Measurements from ENCODE around the gene IZUMO1. TPM values are rescaled to one million over a fixed set of nuclear protein-coding genes. Genes with fewer than 3 reads are reported as not detected.

Gene IZUMO1
- total RNA-seq, 1 donor from 2014 or later: 0.19 TPM

DNA sequence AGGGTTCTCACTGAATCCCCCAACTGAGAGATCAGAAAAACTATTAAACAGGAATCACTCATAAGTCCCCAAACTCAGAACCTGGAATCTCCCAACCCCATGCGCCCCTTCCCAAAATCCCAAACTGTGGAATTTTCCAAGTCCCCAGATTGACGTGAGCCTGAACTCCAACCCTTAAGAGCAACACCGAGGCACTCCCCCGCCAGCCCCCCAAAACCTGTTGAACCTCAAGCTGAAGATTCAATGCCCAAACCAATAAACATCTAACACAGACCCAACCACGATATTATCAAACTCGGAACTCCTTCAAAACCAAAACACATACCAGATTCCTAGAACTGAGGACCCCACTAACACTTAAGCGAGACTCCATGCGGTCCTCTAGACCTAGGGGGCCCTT, 599 bp downstream of the IZUMO1 start:
- H3K4me1 ChIP-seq: no peaks in the 10 kb centered on the region
- no peaks in the 10 kb centered on the region for H3K36me3 ChIP-seq
- peaks cover 4% of the 10 kb centered on the region for H3K79me2 ChIP-seq (ENCODE audit: low read depth)
- TF ChIP-seq EZH2 (IDR thresholded peaks at IDR 0.05): no peak
- no peak for TF ChIP-seq EZH2phosphoT487 (IDR thresholded peaks at IDR 0.05)
- TF ChIP-seq, protein P1, sequence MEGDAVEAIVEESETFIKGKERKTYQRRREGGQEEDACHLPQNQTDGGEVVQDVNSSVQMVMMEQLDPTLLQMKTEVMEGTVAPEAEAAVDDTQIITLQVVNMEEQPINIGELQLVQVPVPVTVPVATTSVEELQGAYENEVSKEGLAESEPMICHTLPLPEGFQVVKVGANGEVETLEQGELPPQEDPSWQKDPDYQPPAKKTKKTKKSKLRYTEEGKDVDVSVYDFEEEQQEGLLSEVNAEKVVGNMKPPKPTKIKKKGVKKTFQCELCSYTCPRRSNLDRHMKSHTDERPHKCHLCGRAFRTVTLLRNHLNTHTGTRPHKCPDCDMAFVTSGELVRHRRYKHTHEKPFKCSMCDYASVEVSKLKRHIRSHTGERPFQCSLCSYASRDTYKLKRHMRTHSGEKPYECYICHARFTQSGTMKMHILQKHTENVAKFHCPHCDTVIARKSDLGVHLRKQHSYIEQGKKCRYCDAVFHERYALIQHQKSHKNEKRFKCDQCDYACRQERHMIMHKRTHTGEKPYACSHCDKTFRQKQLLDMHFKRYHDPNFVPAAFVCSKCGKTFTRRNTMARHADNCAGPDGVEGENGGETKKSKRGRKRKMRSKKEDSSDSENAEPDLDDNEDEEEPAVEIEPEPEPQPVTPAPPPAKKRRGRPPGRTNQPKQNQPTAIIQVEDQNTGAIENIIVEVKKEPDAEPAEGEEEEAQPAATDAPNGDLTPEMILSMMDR (IDR thresholded peaks at IDR 0.05): no peak
- Mint-ChIP-seq H3K4me1 (peaks cover 17% of the 10 kb centered on the region), H3K36me3 (peaks cover 4% of the 10 kb centered on the region), H3K4me3 (peak overlapping the region; percentile 52), H3K9me3 (peaks cover 7% of the 10 kb centered on the region), H3K27ac (peak overlapping the region; percentile 54), H3K27me3 (ENCODE audit: insufficient read depth, low read depth) (peaks cover 25% of the 10 kb centered on the region)
- peaks cover 5% of the 10 kb centered on the region for H3K27me3 ChIP-seq
- H3F3A ChIP-seq (ENCODE audit: low read depth): peaks cover 21% of the 10 kb centered on the region
- H3K9ac ChIP-seq: no peak overlapping the region
- no peak overlapping the region for H3K4me3 ChIP-seq
- no peaks in the 10 kb centered on the region for H4K20me1 ChIP-seq (ENCODE audit: low read depth)
- H3K27ac ChIP-seq: no peak overlapping the region
- no peaks in the 10 kb centered on the region for H3K9me3 ChIP-seq (ENCODE audit: low read depth)
- H2AFZ ChIP-seq (replicated peaks): no peak overlapping the region
- DNase-seq (ENCODE audit: low spot score): no peak
- H3K4me2 ChIP-seq: no peak overlapping the region

DNA sequence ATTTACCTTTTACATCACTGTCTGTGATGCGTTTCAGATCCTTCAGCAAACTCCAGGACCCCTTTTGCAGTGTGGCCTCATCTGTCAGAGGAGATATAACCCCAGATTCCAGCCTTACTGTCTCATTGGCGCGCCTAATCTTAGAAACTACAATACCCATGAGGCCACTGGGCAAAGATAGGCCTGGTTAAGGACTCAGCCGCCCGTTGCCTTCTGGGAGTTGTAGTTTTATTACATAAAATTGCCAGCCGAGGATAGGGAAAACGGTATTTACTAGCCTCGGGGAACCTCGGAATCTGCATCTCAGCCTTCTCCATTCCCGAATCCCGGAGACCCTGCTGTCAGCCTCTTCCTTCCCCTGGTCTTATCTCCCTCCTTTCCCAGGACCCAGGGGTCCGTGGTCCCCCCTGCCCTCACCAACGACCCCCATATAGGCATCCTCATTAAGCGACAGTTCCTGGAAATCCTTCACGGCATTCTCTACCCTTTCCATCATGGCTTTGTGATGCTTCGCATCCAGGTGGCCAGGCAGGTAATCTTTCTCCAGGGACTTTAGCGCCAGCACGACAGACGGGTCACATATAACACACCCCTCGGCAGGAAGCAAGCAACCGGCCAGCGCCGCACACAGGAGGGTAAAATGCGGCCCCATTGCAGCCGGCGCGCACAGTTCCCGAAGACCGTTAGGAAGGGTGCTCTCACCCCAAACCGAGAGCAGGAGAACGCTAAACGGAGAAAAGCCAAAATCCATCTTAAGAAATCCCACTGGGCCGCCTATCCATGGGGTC, 1.3 kb downstream of the IZUMO1 start:
- Mint-ChIP-seq H3K4me3 (no peak overlapping the region), H3K27me3 (ENCODE audit: insufficient read depth, low read depth) (peaks cover 25% of the 10 kb centered on the region), H3K9me3 (peaks cover 7% of the 10 kb centered on the region), H3K27ac (no peak overlapping the region), H3K36me3 (peaks cover 4% of the 10 kb centered on the region), H3K4me1 (peaks cover 15% of the 10 kb centered on the region)
- no peaks in the 10 kb centered on the region for H3K79me2 ChIP-seq (ENCODE audit: low read depth)
- no peaks in the 10 kb centered on the region for H4K20me1 ChIP-seq (ENCODE audit: low read depth)
- no peaks in the 10 kb centered on the region for H3K36me3 ChIP-seq
- no peak overlapping the region for H3K4me2 ChIP-seq
- TF ChIP-seq EZH2 (IDR thresholded peaks at IDR 0.05) (no peak), EZH2phosphoT487 (IDR thresholded peaks at IDR 0.05) (no peak)
- TF ChIP-seq, protein P1 (IDR thresholded peaks at IDR 0.05): no peak
- peaks cover 26% of the 10 kb centered on the region for H3F3A ChIP-seq (ENCODE audit: low read depth)
- no peak overlapping the region for H2AFZ ChIP-seq (replicated peaks)
- H3K27me3 ChIP-seq: peaks cover 12% of the 10 kb centered on the region
- H3K4me1 ChIP-seq: no peaks in the 10 kb centered on the region
- no peak overlapping the region for H3K9ac ChIP-seq
- no peak overlapping the region for H3K4me3 ChIP-seq
- no peaks in the 10 kb centered on the region for H3K9me3 ChIP-seq (ENCODE audit: low read depth)
- no peak overlapping the region for H3K27ac ChIP-seq
- peak; percentile 84 for DNase-seq (ENCODE audit: low spot score)

DNA sequence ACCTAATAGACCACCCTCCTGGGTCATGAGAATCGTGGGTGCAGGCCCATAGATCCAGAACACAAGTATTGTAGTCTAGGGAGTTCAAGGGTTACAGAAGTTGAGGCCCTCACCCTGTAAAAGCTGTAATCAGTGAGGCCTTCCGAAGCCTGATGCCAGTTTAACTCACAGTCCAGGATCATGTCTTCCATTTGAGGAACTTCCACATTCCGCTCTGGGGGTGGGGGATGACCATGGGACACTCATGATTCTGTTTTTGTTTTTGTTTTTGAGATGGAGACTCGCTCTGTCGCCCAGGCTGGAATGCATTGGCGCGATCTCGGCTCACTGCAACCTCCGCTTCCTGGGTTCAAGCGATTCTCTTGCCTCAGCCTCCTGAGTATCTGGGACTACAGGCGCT, 4.6 kb downstream of the IZUMO1 start:
- H3K27me3 ChIP-seq: peaks cover 27% of the 10 kb centered on the region
- H3K4me3 ChIP-seq: no peak overlapping the region
- peaks cover 17% of the 10 kb centered on the region for H3K4me1 ChIP-seq
- Mint-ChIP-seq H3K27ac (no peak overlapping the region), H3K4me3 (no peak overlapping the region), H3K9me3 (peaks cover 7% of the 10 kb centered on the region), H3K4me1 (peaks cover 28% of the 10 kb centered on the region), H3K36me3 (peaks cover 4% of the 10 kb centered on the region), H3K27me3 (ENCODE audit: insufficient read depth, low read depth) (peaks cover 24% of the 10 kb centered on the region)
- H3K79me2 ChIP-seq (ENCODE audit: low read depth): no peaks in the 10 kb centered on the region
- DNase-seq (ENCODE audit: low spot score): no peak
- no peak overlapping the region for H3K27ac ChIP-seq
- H2AFZ ChIP-seq (replicated peaks): no peak overlapping the region
- no peaks in the 10 kb centered on the region for H3K9me3 ChIP-seq (ENCODE audit: low read depth)
- peaks cover 3% of the 10 kb centered on the region for H4K20me1 ChIP-seq (ENCODE audit: low read depth)
- H3K4me2 ChIP-seq: no peak overlapping the region
- no peaks in the 10 kb centered on the region for H3K36me3 ChIP-seq
- TF ChIP-seq, protein P1 (IDR thresholded peaks at IDR 0.05): no peak
- TF ChIP-seq EZH2 (IDR thresholded peaks at IDR 0.05): no peak
- no peak for TF ChIP-seq EZH2phosphoT487 (IDR thresholded peaks at IDR 0.05)
- H3K9ac ChIP-seq: no peak overlapping the region
- peaks cover 42% of the 10 kb centered on the region for H3F3A ChIP-seq (ENCODE audit: low read depth)

All from neural progenitor cell (in vitro differentiated cells).